HCT116 (cell line): Measurements from ENCODE around the gene TMEM247. TPM values are rescaled to one million over a fixed set of nuclear protein-coding genes. Genes with fewer than 3 reads are reported as not detected.

Source experiments
- ATAC-seq: fragments of 200-7000 bp; cut with Tn5 transposase; 2 replicates; pipeline ENCODE4 v1.9.1; 2020; ENCODE audit warnings: mild to moderate bottlenecking, moderate library complexity
- BruUV-seq: library from RNA; stranded (reverse); fragments of 400-500 nt; replicated peaks from 2 replicates; lab custom pipeline; 2021; lab: Mats Ljungman, UMichigan
- CTCF ChIA-PET: fragments of 300-600 bp; sonication (Branson Sonifier 250); formaldehyde crosslinking; loops from one replicate; lab custom pipeline; 2021; ENCODE audit warnings: antibody characterized with exemption; lab: Charles Lee
- POLR2A ChIA-PET: fragments of 300-600, 350-600 bp; sonication (Branson Sonifier 250); formaldehyde crosslinking; loops from one replicate; lab custom pipeline; 2021; ENCODE audit warnings: antibody characterized with exemption; lab: Charles Lee
- RAD21 ChIA-PET, 2 experiments: fragments of 300-600 bp; sonication (Branson Sonifier 250); formaldehyde crosslinking; loops; one replicate each; lab custom pipeline; 2023; ENCODE audit warnings: low total read pairs in 2 of 2; ENCODE audit not compliant: uncharacterized antibody in 2 of 2, unreplicated experiment in 2 of 2, low non-redundant PET in 1 of 2; lab: Charles Lee
- DNase-seq: peaks from one replicate; pipeline ENCODE4 v3.0.0-alpha.2; 2010; ENCODE audit warnings: low read depth, low spot score
- H2AFZ ChIP-seq: fragments of 200-600 bp; shearing (Covaris generic), sonication (generic); 2 replicates; pipeline ENCODE4 v1.6.1; 2017; ENCODE audit warnings: low read depth, mixed run types, mixed read lengths, antibody characterized with exemption, low read length; ENCODE audit not compliant: poor library complexity, severe bottlenecking
- H3K27ac ChIP-seq: 2 replicates; pipeline ENCODE4 v1.5.1; 2012; ENCODE audit warnings: low read depth, low read length
- H3K27me3 ChIP-seq: fragments of 200-600 bp; sonication (generic); 2 replicates; pipeline ENCODE4 v1.6.1; 2016; ENCODE audit warnings: mixed run types, low read length, mixed read lengths; ENCODE audit not compliant: insufficient read depth
- H3K36me3 ChIP-seq, 2 experiments: fragments of 200-500 bp in 1 of 2; fragments of 200-600 bp in 1 of 2; sonication (Bioruptor generic) in 1 of 2; sonication (generic) in 1 of 2; 2 replicates each; pipeline versions ENCODE4 v1.5.1 to v1.6.1; 2014 to 2016; ENCODE audit warnings: low read length in 2 of 2, inconsistent platforms in 1 of 2, mixed read lengths in 1 of 2, mixed run types in 1 of 2; ENCODE audit not compliant: insufficient read depth in 2 of 2, control insufficient read depth in 1 of 2
- H3K4me1 ChIP-seq, 2 experiments: fragments of 200-600 bp in 1 of 2; sonication (generic) in 1 of 2; 2 replicates each; pipeline versions ENCODE4 v1.5.1 to v1.6.1; 2012 to 2017; ENCODE audit warnings: low read length in 2 of 2, inconsistent platforms in 1 of 2, mild to moderate bottlenecking in 1 of 2, mixed read lengths in 1 of 2, mixed run types in 1 of 2, moderate library complexity in 1 of 2; ENCODE audit not compliant: insufficient read depth in 2 of 2, control insufficient read depth in 1 of 2
- H3K4me2 ChIP-seq: fragments of 200-600 bp; sonication (generic); 2 replicates; pipeline ENCODE4 v1.6.1; 2017; ENCODE audit warnings: mixed run types, low read length, mixed read lengths
- H3K4me3 ChIP-seq, 2 experiments: fragments of 200-600 bp in 1 of 2; sonication (generic) in 1 of 2; replicated peaks in 1 of 2; 2 replicates each; pipeline ENCODE4 v1.5.1; 2011 to 2016; ENCODE audit warnings: low read length in 2 of 2, control low read depth in 1 of 2, low read depth in 1 of 2, mild to moderate bottlenecking in 1 of 2, mixed read lengths in 1 of 2, mixed run types in 1 of 2
- H3K79me2 ChIP-seq: fragments of 200-600 bp; sonication (generic); 2 replicates; pipeline ENCODE4 v1.6.1; 2017; ENCODE audit warnings: mild to moderate bottlenecking, mixed run types, low read length, moderate library complexity, mixed read lengths; ENCODE audit not compliant: insufficient read depth
- H3K9ac ChIP-seq: fragments of 200-600 bp; sonication (generic); 2 replicates; pipeline ENCODE4 v1.6.1; 2016; ENCODE audit warnings: low read length, mixed read lengths
- H3K9me2 ChIP-seq: fragments of 200-600 bp; sonication (generic), shearing (Covaris generic); 2 replicates; pipeline ENCODE4 v1.6.1; 2017; ENCODE audit warnings: mixed run types, mild to moderate bottlenecking, moderate library complexity; ENCODE audit not compliant: insufficient read depth
- H3K9me3 ChIP-seq, 2 experiments: fragments of 200-500 bp in 1 of 2; fragments of 200-600 bp in 1 of 2; sonication (Bioruptor generic) in 1 of 2; sonication (generic) in 1 of 2; 2 replicates each; pipeline ENCODE4 v1.6.1; 2014 to 2017; ENCODE audit warnings: low read length in 2 of 2, mixed read lengths in 2 of 2, inconsistent platforms in 1 of 2, low read depth in 1 of 2, mild to moderate bottlenecking in 1 of 2, mixed run types in 1 of 2, moderate library complexity in 1 of 2; ENCODE audit not compliant: control insufficient read depth in 1 of 2, insufficient read depth in 1 of 2
- H4K20me1 ChIP-seq: fragments of 200-600 bp; sonication (generic), shearing (Covaris generic); 2 replicates; pipeline ENCODE4 v1.6.1; 2017; ENCODE audit warnings: mixed run types, mild to moderate bottlenecking, moderate library complexity; ENCODE audit not compliant: insufficient read depth
- ATF3 ChIP-seq: IDR thresholded peaks from 2 replicates; pipeline ENCODE4 v1.6.1; 2012
- CBX3 ChIP-seq: IDR thresholded peaks from 2 replicates; pipeline ENCODE4 v1.6.1; 2012; ENCODE audit warnings: low read depth
- EGR1 ChIP-seq: IDR thresholded peaks from 2 replicates; pipeline ENCODE4 v1.6.1; 2012; ENCODE audit warnings: low read depth
- ELF1 ChIP-seq: IDR thresholded peaks from 2 replicates; pipeline ENCODE4 v1.6.1; 2012; ENCODE audit warnings: low read depth, borderline replicate concordance
- EZH2 ChIP-seq: fragments of 200-600 bp; sonication (generic); IDR thresholded peaks from 2 replicates; pipeline ENCODE4 v1.6.1; 2017; ENCODE audit warnings: antibody characterized with exemption, mixed run types
- EZH2phosphoT487 ChIP-seq: fragments of 200-600 bp; IDR thresholded peaks from 2 replicates; pipeline ENCODE4 v1.6.1; 2018; ENCODE audit warnings: antibody characterized with exemption, borderline replicate concordance
- MAX ChIP-seq: IDR thresholded peaks from 2 replicates; pipeline ENCODE4 v1.6.1; 2012
- POLR2A ChIP-seq: IDR thresholded peaks from 2 replicates; pipeline ENCODE4 v1.7.0; 2011; ENCODE audit warnings: borderline replicate concordance; ENCODE audit not compliant: insufficient read depth, insufficient read length; ENCODE audit errors: extremely low read depth
- RAD21 ChIP-seq: IDR thresholded peaks from 2 replicates; pipeline ENCODE4 v1.6.1; 2012; ENCODE audit warnings: low read depth, mild to moderate bottlenecking
- REST ChIP-seq: IDR thresholded peaks from 2 replicates; pipeline ENCODE4 v1.6.1; 2012; ENCODE audit warnings: low read depth
- SIN3A ChIP-seq: IDR thresholded peaks from 2 replicates; pipeline ENCODE4 v1.6.1; 2012; ENCODE audit warnings: low read depth
- SP1 ChIP-seq: IDR thresholded peaks from 2 replicates; pipeline ENCODE4 v1.6.1; 2012; ENCODE audit warnings: low read depth
- TCF7L2 ChIP-seq: IDR thresholded peaks from 2 replicates; pipeline ENCODE4 v1.7.0; 2011; ENCODE audit warnings: borderline replicate concordance, inconsistent platforms; ENCODE audit not compliant: insufficient read depth, insufficient read length; ENCODE audit errors: extremely low read depth
- YY1 ChIP-seq: IDR thresholded peaks from 2 replicates; pipeline ENCODE4 v1.6.1; 2011; ENCODE audit warnings: low read length, low read depth, moderate library complexity, mild to moderate bottlenecking; ENCODE audit not compliant: insufficient replicate concordance; ENCODE audit errors: extremely low read depth
- ZFX ChIP-seq: fragments of 450-650 bp; IDR thresholded peaks from 2 replicates; pipeline ENCODE4 v1.6.1; 2017
- intact Hi-C: fragments of 100-400 bp; cut with micrococcal nuclease; formaldehyde crosslinking; loops from 2 replicates; pipeline ENCODE4 v1.10.0; 2022
- total RNA-seq: library from RNA; stranded (reverse); gene quantifications from one replicate; pipeline ENCODE4 v1.2.1, GENCODE V29; 2021; ENCODE audit not compliant: unreplicated experiment

The TMEM247 gene
- total RNA-seq, 1 experiment from 2014 or later = not detected

GRCh38 chr2:46494596-46494995 is 15.2 kb downstream of the TMEM247 start:
- H3K9ac ChIP-seq = no peak overlapping the region
- ChIA-PET CTCF (no interaction called here), POLR2A (no interaction called here), RAD21 (no interaction called here)
- no peaks in the 10 kb centered on the region for H3K36me3 ChIP-seq
- no peaks in the 10 kb centered on the region for H3K79me2 ChIP-seq
- H4K20me1 ChIP-seq = no peaks in the 10 kb centered on the region
- H3K4me2 ChIP-seq = no peak overlapping the region
- peaks cover 7 to 29% of the 10 kb centered on the region in 2 experiments; a peak in 3 of 4 replicates for H3K4me1 ChIP-seq
- H3K9me2 ChIP-seq = no peaks in the 10 kb centered on the region
- intact Hi-C loops = no loop called here
- H3K9me3 ChIP-seq = no peaks in the 10 kb centered on the region
- no peak overlapping the region for H3K27ac ChIP-seq
- ATAC-seq (no peak), DNase-seq (no peak)
- BruUV-seq = no TSS peak
- H2AFZ ChIP-seq = no peak overlapping the region
- H3K4me3 ChIP-seq = no peak overlapping the region
- no peaks in the 10 kb centered on the region for H3K27me3 ChIP-seq
- TF ChIP-seq EZH2 (no peak), ATF3 (no peak), ELF1 (no peak), SIN3A (no peak), REST (no peak), YY1 (no peak), EGR1 (no peak), ZFX (no peak), POLR2A (no peak), TCF7L2 (no peak), MAX (no peak), CBX3 (no peak), EZH2phosphoT487 (no peak), RAD21 (no peak), SP1 (no peak)
